GM12864 (cell line): Measurements from ENCODE around the gene SRGAP2B.
"Not testable (repeated sequence)": the region's sequence is repeated elsewhere in the genome, so short reads cannot be mapped to it uniquely, and the experiment has no call there.

Experiments
- DNase-seq: peaks from one replicate; pipeline ENCODE4 v3.0.0-alpha.2; 2011; ENCODE audit warnings: low read depth
- H3K4me3 ChIP-seq: 2 replicates; pipeline ENCODE4 v1.5.1; 2011; ENCODE audit warnings: mild to moderate bottlenecking, low read depth, low read length, control low read depth

SRGAP2B gene

GRCh38 chr1:145008388-145008787 lies 86.7 kb downstream of the SRGAP2B start:
- not testable (repeated sequence) for DNase-seq, H3K4me3 ChIP-seq

GRCh38 chr1:145005142-145005541 lies 90.0 kb downstream of the SRGAP2B start:
- DNase-seq, H3K4me3 ChIP-seq: not testable (repeated sequence)

- not testable (repeated sequence) for DNase-seq, H3K4me3 ChIP-seq
Observed at GRCh38 chr1:145001381-145001780, 93.7 kb downstream of the SRGAP2B start.

- H3K4me3 ChIP-seq, DNase-seq: not testable (repeated sequence)
Observed at GRCh38 chr1:145000743-145001326, 94.3 kb downstream of the SRGAP2B start.

GRCh38 chr1:145000074-145000742 lies 94.9 kb downstream of the SRGAP2B start:
- not testable (repeated sequence) for DNase-seq, H3K4me3 ChIP-seq

GRCh38 chr1:144998981-144999273 lies 96.2 kb downstream of the SRGAP2B start:
- not testable (repeated sequence) for DNase-seq

GRCh38 chr1:144998134-144998980 lies 96.8 kb downstream of the SRGAP2B start:
- DNase-seq, H3K4me3 ChIP-seq: not testable (repeated sequence)

More at GRCh38 chr1:144998981-144999273, 96.2 kb downstream of the SRGAP2B start:
- not testable (repeated sequence) for H3K4me3 ChIP-seq

GRCh38 chr1:144995833-144996410 lies 99.2 kb downstream of the SRGAP2B start:
- DNase-seq = not testable (repeated sequence)

GRCh38 chr1:144992915-144993314 lies 102.2 kb downstream of the SRGAP2B start:
- DNase-seq, H3K4me3 ChIP-seq: not testable (repeated sequence)

More at GRCh38 chr1:144995833-144996410, 99.2 kb downstream of the SRGAP2B start:
- H3K4me3 ChIP-seq = not testable (repeated sequence)

GRCh38 chr1:144990611-144991010 lies 104.5 kb downstream of the SRGAP2B start:
- H3K4me3 ChIP-seq, DNase-seq: not testable (repeated sequence)

GRCh38 chr1:144987131-144987530 lies 108.0 kb downstream of the SRGAP2B start:
- not testable (repeated sequence) for H3K4me3 ChIP-seq, DNase-seq

- not testable (repeated sequence) for H3K4me3 ChIP-seq, DNase-seq
Observed at GRCh38 chr1:144986171-144986860, 108.8 kb downstream of the SRGAP2B start.

GRCh38 chr1:144985550-144986170 lies 109.5 kb downstream of the SRGAP2B start:
- DNase-seq, H3K4me3 ChIP-seq: not testable (repeated sequence)

- H3K4me3 ChIP-seq, DNase-seq: not testable (repeated sequence)
Observed at GRCh38 chr1:144982802-144983525, 112.2 kb downstream of the SRGAP2B start.

- DNase-seq, H3K4me3 ChIP-seq: not testable (repeated sequence)
Observed at GRCh38 chr1:144981157-144981556, 114.0 kb downstream of the SRGAP2B start.

- not testable (repeated sequence) for H3K4me3 ChIP-seq, DNase-seq
Observed at GRCh38 chr1:144979960-144980595, 115.0 kb downstream of the SRGAP2B start.

- DNase-seq, H3K4me3 ChIP-seq: not testable (repeated sequence)
Observed at GRCh38 chr1:144977856-144978255, 117.3 kb downstream of the SRGAP2B start.
